ENCODE measurements around the gene TRIM38. TPM values are rescaled to one million over a fixed set of nuclear protein-coding genes. Genes with fewer than 3 reads are reported as not detected.

Gene TRIM38
- total and polyA plus RNA-seq, 3 experiments from 2014 or later, result 10.1 to 11.2 (median 10.8) TPM

DNA sequence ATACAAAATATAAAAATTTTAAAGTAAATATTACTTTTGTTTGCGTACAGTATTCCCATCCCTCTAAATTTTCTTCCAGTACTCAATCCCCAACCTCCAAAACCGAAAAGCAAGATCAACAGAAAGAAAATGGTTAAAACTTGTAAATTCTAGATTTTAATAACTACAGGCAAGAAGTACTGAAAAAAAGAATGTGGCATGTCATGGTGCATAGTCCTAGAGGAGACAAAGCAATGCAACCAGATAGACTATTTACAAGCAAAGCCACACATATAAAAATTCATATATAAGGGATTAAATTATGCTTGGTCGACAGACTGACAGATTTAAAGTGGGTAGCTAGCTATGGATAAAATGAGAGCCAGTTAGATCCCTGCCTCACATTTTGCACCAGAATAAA is 68.1 kb downstream of the TRIM38 start:
- no peak overlapping the region for H3K4me3 ChIP-seq (ENCODE audit: low read length)
- no peak overlapping the region for H3K4me3 Mint-ChIP-seq
- POLR2A ChIA-PET, result interaction anchor here (1.1 to 12.1 kb wide), 8 partner anchors 10 to 203 kb away, joined by 4 to 326 read pairs (median 28); a partner anchor contains a TSS
- H3K27me3 ChIP-seq (ENCODE audit: insufficient read depth, low read length, poor library complexity, severe bottlenecking), result no peaks in the 10 kb centered on the region
- peak overlapping the region in 2 of 8 donors; percentile 32 to 99 for H3K27ac Mint-ChIP-seq
- H3K4me1 ChIP-seq (ENCODE audit: insufficient read depth, low read length), result peaks cover 34% of the 10 kb centered on the region
- H3K4me1 Mint-ChIP-seq, result peaks cover 51 to 74% (median 63%) of the 10 kb centered on the region in 3 donors
- H3K9me3 ChIP-seq (ENCODE audit: low read length), result no peaks in the 10 kb centered on the region
- peaks cover 0 to 6% of the 10 kb centered on the region in 2 donors for H3K27me3 Mint-ChIP-seq
- no peak for DNase-seq
- H3K9me3 Mint-ChIP-seq, result peaks cover 0 to 2% (median 0%) of the 10 kb centered on the region in 5 donors
- CTCF ChIA-PET, result interaction anchor here (1.2 to 10.9 kb wide), 10 partner anchors 9 to 66 kb away, joined by 3 to 173 read pairs (median 9); a partner anchor contains a TSS
- H3K27ac ChIP-seq (ENCODE audit: low read depth, low read length), result peak overlapping the region; percentile 41
- peaks cover 0 to 12% (median 0%) of the 10 kb centered on the region in 3 donors for H3K36me3 Mint-ChIP-seq
- no peaks in the 10 kb centered on the region for H3K36me3 ChIP-seq (ENCODE audit: insufficient read depth, low read length)

DNA sequence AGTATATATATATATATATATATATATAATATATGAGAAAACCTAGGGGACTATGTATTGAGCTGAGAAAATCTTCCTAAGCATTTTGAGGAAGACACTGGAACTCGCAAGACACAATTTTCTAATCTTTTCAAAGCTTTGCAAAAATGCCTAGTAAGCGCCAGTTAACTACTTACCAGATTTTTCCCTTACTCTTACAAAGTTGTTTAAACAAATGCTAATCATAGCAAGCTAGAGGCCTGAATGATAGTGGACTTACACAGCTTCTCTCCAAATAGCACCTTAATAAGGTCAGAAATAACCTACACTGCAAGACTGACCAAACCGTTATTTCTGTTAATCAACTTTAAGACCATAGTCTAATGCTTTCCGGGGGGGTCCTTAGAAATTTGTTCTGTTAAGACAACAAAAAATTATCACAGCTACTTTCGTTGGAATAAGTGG is 68.6 kb downstream of the TRIM38 start:
- no peaks in the 10 kb centered on the region for H3K36me3 ChIP-seq (ENCODE audit: insufficient read depth, low read length)
- peaks cover 0 to 2% (median 0%) of the 10 kb centered on the region in 5 donors for H3K9me3 Mint-ChIP-seq
- H3K27me3 Mint-ChIP-seq, result peaks cover 0 to 6% of the 10 kb centered on the region in 2 donors
- no peaks in the 10 kb centered on the region for H3K27me3 ChIP-seq (ENCODE audit: insufficient read depth, low read length, poor library complexity, severe bottlenecking)
- peaks cover 30% of the 10 kb centered on the region for H3K4me1 ChIP-seq (ENCODE audit: insufficient read depth, low read length)
- ChIA-PET POLR2A (interaction anchor here (0.7 to 12.1 kb wide), 13 partner anchors 10 to 1862 kb away, joined by 3 to 326 read pairs (median 13); a partner anchor contains a TSS), CTCF (interaction anchor here (1.2 to 10.9 kb wide), 12 partner anchors 10 to 66 kb away, joined by 3 to 173 read pairs (median 8); partner anchors contain the start of gene HFE)
- no peaks in the 10 kb centered on the region for H3K9me3 ChIP-seq (ENCODE audit: low read length)
- peak overlapping the region in 7 of 8 donors; percentile 55 to 99 (median 98) for H3K27ac Mint-ChIP-seq
- H3K4me3 ChIP-seq (ENCODE audit: low read length), result peak overlapping the region; percentile 70
- no peak for DNase-seq
- H3K4me3 Mint-ChIP-seq, result peak overlapping the region; percentile 89 to 97 (median 95)
- peak overlapping the region; percentile 85 for H3K27ac ChIP-seq (ENCODE audit: low read depth, low read length)
- H3K4me1 Mint-ChIP-seq, result peaks cover 47 to 74% (median 59%) of the 10 kb centered on the region in 3 donors
- peaks cover 0 to 12% (median 0%) of the 10 kb centered on the region in 3 donors for H3K36me3 Mint-ChIP-seq

DNA sequence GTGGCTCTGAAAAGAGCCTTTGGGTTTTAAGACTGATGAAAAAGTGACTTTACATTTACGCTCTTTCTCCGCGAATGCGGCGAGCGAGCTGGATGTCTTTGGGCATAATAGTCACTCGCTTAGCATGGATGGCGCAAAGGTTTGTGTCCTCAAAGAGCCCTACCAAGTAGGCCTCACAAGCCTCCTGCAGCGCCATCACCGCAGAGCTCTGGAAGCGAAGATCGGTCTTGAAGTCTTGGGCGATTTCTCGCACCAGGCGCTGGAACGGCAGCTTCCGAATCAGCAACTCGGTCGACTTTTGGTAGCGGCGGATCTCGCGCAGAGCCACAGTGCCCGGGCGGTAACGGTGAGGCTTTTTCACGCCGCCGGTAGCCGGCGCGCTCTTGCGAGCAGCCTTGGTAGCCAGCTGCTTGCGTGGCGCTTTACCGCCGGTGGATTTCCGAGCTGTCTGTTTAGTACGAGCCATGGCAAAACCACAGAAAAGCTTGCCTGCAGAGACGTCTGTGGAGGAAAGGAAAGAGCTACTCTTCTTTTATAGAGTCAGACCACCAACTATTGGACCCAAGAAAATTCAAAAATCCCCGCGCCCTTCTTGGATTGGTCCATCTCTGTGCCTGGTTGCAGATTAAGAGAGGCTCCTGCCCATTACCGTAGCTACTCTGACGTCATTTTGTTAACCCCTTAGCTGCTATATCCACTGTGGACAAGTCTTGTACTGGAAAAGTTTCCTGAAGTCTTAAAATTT is 69.2 kb downstream of the TRIM38 start:
- Histone ChIP-seq H3K9me3 (ENCODE audit: low read length) (no peaks in the 10 kb centered on the region), H3K27ac (ENCODE audit: low read depth, low read length) (peak overlapping the region; percentile 85), H3K4me1 (ENCODE audit: insufficient read depth, low read length) (peaks cover 30% of the 10 kb centered on the region), H3K27me3 (ENCODE audit: insufficient read depth, low read length, poor library complexity, severe bottlenecking) (no peaks in the 10 kb centered on the region), H3K36me3 (ENCODE audit: insufficient read depth, low read length) (no peaks in the 10 kb centered on the region), H3K4me3 (ENCODE audit: low read length) (peak overlapping the region; percentile 70)
- ChIA-PET CTCF (interaction anchor here (1.1 to 10.9 kb wide), 16 partner anchors 10 to 124 kb away, joined by 3 to 173 read pairs (median 6); partner anchors contain the start of gene HFE), POLR2A (interaction anchor here (0.7 to 12.1 kb wide), 23 partner anchors 11 to 1861 kb away, joined by 3 to 326 read pairs (median 6); a partner anchor contains a TSS)
- peak overlapping the region; percentile 89 to 97 (median 95) for H3K4me3 Mint-ChIP-seq
- peaks cover 0 to 6% of the 10 kb centered on the region in 2 donors for H3K27me3 Mint-ChIP-seq
- H3K9me3 Mint-ChIP-seq, result peaks cover 0 to 2% (median 0%) of the 10 kb centered on the region in 5 donors
- peak; percentile 75 to 91 (median 86) for DNase-seq
- H3K27ac Mint-ChIP-seq, result peak overlapping the region; percentile 96 to 99 (median 98)
- H3K36me3 Mint-ChIP-seq, result peaks cover 0 to 10% (median 1%) of the 10 kb centered on the region in 3 donors
- H3K4me1 Mint-ChIP-seq, result peaks cover 47 to 69% (median 53%) of the 10 kb centered on the region in 3 donors

DNA sequence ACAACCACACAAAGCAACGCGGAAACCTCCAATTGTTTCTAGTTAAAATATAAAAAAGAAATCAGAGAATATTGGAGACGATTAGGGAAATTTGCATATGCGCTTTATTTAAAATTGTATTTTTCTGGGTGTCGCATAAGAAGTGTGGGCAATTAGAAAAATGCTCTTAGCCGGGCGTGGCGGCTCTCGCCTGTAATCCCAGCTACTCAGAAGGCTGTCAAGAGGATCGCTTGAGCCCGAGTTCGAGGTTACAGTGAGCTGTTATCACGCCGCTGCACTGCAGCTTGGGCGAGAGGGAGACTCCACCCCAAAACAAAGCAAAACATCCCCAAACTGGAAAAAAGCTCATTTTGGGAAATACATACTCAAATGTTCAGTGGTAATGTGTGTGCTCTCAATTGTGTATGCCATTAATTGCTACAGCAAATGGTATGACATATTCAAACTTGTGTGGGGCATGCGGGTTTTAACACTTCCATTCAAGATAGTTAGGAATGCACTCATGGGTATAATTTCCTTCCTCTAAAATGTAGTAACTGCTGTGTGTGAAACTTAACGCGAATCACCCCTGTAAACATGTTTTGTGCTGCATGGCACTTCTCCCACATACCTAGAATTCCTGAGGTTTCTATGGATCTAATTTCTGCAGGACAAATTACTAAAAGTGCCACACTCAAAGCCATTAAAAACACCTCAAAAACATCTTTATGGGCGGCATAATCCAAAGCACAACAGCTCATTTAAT is 69.9 kb downstream of the TRIM38 start:
- Mint-ChIP-seq H3K27me3 (no peaks in the 10 kb centered on the region), H3K27ac (peak overlapping the region; percentile 96 to 99 (median 98)), H3K4me1 (peaks cover 41 to 62% (median 45%) of the 10 kb centered on the region in 3 donors), H3K36me3 (peaks cover 0 to 5% (median 1%) of the 10 kb centered on the region in 3 donors), H3K4me3 (peak overlapping the region; percentile 89 to 97 (median 95)), H3K9me3 (no peaks in the 10 kb centered on the region)
- DNase-seq, result peak in 1 of 5 donors; percentile 31
- Histone ChIP-seq H3K27me3 (ENCODE audit: insufficient read depth, low read length, poor library complexity, severe bottlenecking) (no peaks in the 10 kb centered on the region), H3K4me1 (ENCODE audit: insufficient read depth, low read length) (peaks cover 29% of the 10 kb centered on the region), H3K36me3 (ENCODE audit: insufficient read depth, low read length) (no peaks in the 10 kb centered on the region), H3K27ac (ENCODE audit: low read depth, low read length) (peak overlapping the region; percentile 85), H3K9me3 (ENCODE audit: low read length) (no peaks in the 10 kb centered on the region), H3K4me3 (ENCODE audit: low read length) (peak overlapping the region; percentile 70)
- CTCF ChIA-PET, result interaction anchor here (0.8 to 10.9 kb wide), 18 partner anchors 11 to 1777 kb away, joined by 3 to 173 read pairs (median 6); partner anchors contain the start of gene HFE
- POLR2A ChIA-PET, result interaction anchor here (0.7 to 12.1 kb wide), 22 partner anchors 11 to 1861 kb away, joined by 3 to 326 read pairs (median 6); a partner anchor contains a TSS

DNA sequence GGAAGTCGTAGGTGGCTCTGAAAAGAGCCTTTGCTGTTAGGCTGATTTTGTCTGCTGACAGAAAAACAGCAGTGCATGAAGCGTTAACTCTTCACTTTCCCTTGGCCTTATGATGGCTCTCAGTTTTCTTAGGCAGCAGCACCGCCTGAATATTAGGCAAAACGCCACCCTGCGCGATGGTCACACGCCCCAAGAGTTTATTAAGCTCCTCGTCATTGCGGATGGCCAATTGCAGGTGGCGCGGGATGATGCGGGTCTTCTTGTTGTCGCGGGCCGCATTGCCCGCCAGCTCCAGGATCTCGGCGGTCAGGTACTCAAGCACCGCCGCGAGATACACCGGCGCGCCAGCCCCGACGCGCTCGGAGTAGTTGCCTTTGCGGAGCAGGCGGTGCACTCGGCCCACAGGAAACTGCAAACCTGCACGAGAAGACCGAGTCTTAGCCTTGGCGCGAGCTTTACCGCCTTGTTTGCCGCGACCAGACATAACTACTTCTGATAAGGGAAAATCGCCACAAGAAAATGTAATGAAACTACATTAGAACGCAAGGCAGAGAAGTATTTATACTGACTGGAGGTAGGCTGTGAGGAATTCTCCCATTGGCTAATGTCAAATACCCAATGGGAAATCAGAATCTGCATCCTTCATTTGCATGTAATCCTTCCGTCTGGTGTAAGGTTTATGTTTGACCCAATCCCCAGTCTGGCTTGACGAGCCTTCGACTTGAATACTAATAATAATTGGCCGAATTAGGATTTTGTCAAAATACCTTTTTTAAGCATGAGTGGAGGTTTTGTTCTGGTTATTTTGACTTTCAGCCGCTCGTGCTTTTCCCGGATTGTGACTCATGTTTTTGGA is 70.7 kb downstream of the TRIM38 start:
- Histone ChIP-seq H3K27ac (ENCODE audit: low read depth, low read length) (peak overlapping the region; percentile 85), H3K4me1 (ENCODE audit: insufficient read depth, low read length) (peaks cover 24% of the 10 kb centered on the region), H3K9me3 (ENCODE audit: low read length) (no peaks in the 10 kb centered on the region), H3K27me3 (ENCODE audit: insufficient read depth, low read length, poor library complexity, severe bottlenecking) (no peaks in the 10 kb centered on the region), H3K36me3 (ENCODE audit: insufficient read depth, low read length) (no peaks in the 10 kb centered on the region), H3K4me3 (ENCODE audit: low read length) (peak overlapping the region; percentile 70)
- Mint-ChIP-seq H3K36me3 (peaks cover 0 to 5% (median 1%) of the 10 kb centered on the region in 3 donors), H3K27me3 (no peaks in the 10 kb centered on the region), H3K4me3 (peak overlapping the region; percentile 89 to 97 (median 95)), H3K4me1 (peaks cover 36 to 54% (median 40%) of the 10 kb centered on the region in 3 donors), H3K27ac (peak overlapping the region; percentile 96 to 99 (median 98)), H3K9me3 (no peaks in the 10 kb centered on the region)
- ChIA-PET POLR2A (interaction anchor here (0.9 to 12.1 kb wide), 18 partner anchors 11 to 1857 kb away, joined by 3 to 326 read pairs (median 8); a partner anchor contains a TSS), CTCF (interaction anchor here (0.8 to 10.9 kb wide), 17 partner anchors 11 to 1804 kb away, joined by 3 to 173 read pairs (median 4); partner anchors contain the start of gene HFE)
- DNase-seq, result peak; percentile 35 to 81 (median 78)

DNA sequence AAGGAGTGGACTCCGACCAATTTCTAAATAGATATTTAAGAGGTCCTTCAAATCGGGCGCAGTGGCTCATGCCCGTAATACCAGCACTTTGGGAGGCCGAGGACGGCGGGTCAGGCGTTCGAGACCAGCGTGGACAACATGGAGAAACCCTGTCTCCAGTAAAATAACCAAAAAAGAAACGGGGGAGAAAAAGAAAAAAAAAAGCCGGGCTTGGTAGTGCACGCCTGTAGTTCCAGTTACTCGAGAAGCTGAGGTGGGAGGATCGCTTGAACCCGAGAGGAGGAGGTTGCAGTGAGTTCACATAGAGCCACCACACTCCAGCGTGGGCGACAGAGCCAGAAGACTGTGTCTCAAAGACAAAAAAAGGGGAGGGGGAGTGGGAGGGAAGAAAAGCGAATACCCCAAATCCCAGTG is 71.3 kb downstream of the TRIM38 start:
- Histone ChIP-seq H3K27ac (ENCODE audit: low read depth, low read length) (peak overlapping the region; percentile 85), H3K4me1 (ENCODE audit: insufficient read depth, low read length) (peaks cover 24% of the 10 kb centered on the region), H3K27me3 (ENCODE audit: insufficient read depth, low read length, poor library complexity, severe bottlenecking) (no peaks in the 10 kb centered on the region), H3K4me3 (ENCODE audit: low read length) (peak overlapping the region; percentile 70), H3K36me3 (ENCODE audit: insufficient read depth, low read length) (no peaks in the 10 kb centered on the region), H3K9me3 (ENCODE audit: low read length) (no peaks in the 10 kb centered on the region)
- POLR2A ChIA-PET, result interaction anchor here (1.6 to 12.1 kb wide), 5 partner anchors 11 to 172 kb away, joined by 4 to 326 read pairs (median 45); a partner anchor contains a TSS
- Mint-ChIP-seq H3K27me3 (no peaks in the 10 kb centered on the region), H3K9me3 (no peaks in the 10 kb centered on the region), H3K4me1 (peaks cover 34 to 47% (median 38%) of the 10 kb centered on the region in 3 donors), H3K36me3 (peaks cover 0 to 5% (median 1%) of the 10 kb centered on the region in 3 donors), H3K4me3 (peak overlapping the region; percentile 89 to 97 (median 95)), H3K27ac (peak overlapping the region; percentile 96 to 99 (median 98))
- CTCF ChIA-PET, result interaction anchor here (0.8 to 10.9 kb wide), 4 partner anchors 8 to 1804 kb away, joined by 3 to 173 read pairs (median 35); a partner anchor contains a TSS
- no peak for DNase-seq

Measured in CD8-positive, alpha-beta memory T cell (primary cell).